Right renal cortex interstitium (tissue), 3 donors: Measurements from ENCODE around the gene PHF2. TPM values are rescaled to one million over a fixed set of nuclear protein-coding genes. Genes with fewer than 3 reads are reported as not detected.

Source experiments
- DNase-seq, 3 donors: peaks; one replicate each; pipeline ENCODE4 v3.0.0-alpha.2; 2013; ENCODE audit warnings: low read depth in 3 of 3, low spot score in 2 of 3
- polyA plus RNA-seq, 3 donors: library from polyadenylated mRNA; unstranded; fragments of 120-200 nt; gene quantifications; one replicate each; pipeline ENCODE4 v1.2.1, GENCODE V29; 2013; ENCODE audit not compliant: insufficient read length in 3 of 3

PHF2 gene
- polyA plus RNA-seq, 3 donors: 34.8 to 37.6 (median 35.3) TPM

DNA sequence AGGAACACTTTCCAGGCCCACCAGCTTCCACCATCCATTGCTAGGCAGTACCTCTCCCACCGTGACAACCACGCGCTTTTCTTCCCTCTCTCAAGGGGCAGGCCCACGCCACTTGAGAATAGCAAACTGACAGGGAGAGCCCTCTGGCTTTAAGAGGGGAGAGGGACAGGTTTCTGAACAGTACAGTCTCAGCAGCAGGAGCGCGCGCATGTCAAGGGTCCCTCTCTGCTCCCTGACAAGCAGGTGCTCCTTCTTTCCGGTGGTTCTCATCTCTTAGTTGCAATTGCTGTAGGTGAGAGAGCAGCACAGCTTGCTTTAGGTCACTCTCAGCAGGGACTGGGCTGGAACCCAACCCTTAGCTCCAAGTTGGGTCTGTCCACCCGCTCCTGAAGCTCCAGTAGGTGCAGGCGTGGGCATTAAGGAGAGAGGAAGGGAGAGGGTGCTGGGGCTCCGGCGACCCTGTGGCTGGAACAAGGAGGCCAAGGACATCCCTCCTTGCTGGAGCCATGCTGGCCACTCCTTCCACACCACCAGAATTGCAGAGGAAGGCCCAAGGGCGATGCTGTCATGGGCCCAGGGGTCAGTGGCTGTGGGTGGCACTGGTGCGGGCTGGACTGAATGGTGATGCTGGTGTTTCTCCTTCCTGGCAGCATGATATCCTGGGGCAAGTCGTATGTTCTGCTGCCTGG, 9.0 kb upstream of the PHF2 start:
- DNase-seq: no peak

DNA sequence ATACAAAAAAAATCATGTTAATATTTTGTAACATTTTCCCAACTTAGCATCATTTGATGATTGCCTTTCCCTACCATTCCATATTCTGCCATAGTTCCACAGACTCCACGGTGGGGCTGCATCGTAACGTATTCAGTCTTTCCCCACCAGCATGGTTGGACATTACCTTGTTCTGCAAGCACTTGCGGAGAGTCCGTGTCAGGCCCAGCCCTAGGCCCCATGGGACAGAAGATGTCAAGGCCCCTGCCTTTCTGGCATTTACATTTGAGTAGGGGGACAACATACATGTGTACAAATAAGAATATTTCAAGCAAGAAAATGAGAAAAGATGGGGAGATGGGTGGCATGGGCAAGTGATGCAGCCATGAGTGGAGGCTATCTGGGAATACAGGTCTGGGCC, 8.2 kb upstream of the PHF2 start:
- no peak for DNase-seq

DNA sequence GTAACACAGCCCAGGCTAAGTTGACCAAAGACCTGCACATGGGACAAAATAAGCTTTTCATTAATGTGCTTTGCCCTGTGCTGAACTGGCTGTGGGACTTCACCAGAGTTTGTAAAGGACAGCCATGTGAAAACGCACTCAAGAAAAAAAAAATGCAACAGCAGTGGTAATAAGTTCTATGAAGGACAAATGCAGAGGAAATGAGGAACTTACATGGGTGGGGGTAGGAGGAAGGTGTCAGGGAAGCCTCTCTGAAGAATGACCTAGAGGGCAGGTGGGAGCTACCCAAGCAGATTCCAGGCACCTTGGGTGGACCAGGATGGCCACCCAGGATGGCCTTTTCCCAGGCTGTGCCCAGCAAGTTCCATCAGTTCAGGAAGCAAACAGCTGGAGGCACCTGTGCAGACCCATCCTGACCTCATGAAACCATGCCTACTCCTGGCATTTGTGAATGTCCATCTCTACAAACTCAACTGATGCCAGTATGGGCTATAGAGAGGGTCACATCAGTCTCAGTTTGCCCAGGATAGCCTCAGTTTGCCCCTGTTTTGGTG, 6.7 kb upstream of the PHF2 start:
- DNase-seq: no peak

DNA sequence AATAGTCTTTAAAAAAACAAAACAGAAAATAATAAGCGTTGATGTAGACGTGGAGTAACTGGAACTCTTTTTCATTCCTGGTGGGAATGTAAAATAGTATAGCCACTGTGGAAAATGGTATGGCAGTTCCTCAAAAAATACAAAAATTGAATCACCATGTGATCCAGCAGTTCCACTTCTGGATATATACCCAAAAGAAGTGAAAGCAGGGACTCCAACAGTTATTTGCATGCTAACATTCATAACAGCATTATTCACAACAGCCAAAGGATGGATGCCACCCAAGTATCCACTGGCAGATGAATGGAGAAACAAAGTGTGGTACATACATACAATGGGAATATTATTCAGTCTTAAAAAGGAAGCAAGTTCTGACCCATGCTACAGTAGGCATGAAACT, 4.2 kb upstream of the PHF2 start:
- no peak for DNase-seq

- no peak for DNase-seq
Observed at GRCh38 chr9:93572636-93573515, 3.5 kb upstream of the PHF2 start.

- DNase-seq: no peak
Observed at GRCh38 chr9:93573516-93573828, 2.9 kb upstream of the PHF2 start.

GRCh38 chr9:93574091-93574899, 2.1 kb upstream of the PHF2 start:
- DNase-seq: no peak

DNA sequence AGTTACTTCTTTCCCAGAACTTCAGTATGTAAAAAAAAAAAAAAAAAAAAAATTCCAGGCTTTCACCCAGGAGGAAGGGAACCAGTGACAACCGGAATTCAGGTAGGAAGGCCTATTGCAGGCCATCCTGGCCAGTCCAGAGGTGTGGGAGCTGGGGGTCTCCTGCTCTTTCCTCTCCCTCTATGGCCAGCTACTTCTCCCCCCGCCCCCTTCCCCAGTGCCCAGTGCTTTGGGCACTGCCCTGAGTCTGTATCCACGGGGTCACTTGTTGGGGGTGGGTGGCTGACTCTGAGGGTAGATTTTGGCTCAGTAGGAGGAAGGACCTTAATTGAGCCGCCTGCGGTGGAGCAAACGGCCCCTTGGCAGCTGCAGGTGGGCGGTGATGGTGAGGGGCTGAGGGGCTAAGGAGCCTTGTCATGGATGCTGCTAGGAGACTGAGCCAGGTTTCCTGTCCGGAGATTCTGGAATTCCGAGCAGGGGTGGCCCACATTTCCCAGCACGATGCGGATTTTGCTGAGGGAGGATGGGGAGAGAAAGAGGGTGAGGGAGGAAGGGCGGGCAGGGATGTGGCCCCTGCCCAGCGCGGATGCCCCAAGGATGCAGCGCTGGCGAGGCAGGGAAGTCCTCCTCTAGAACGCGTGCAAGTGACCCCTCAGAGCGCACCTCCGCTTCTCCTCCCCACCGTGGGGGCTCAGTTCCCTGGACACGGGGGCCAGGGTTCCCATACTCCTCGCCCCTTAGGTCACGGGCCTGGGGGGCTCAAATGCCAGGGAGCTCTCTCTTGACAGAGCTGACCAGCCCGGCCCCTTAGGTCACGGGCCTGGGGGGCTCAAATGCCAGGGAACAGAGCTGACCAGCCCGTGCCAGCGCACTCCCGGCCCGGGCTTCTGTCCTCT, 1.2 kb upstream of the PHF2 start:
- no peak for DNase-seq

GRCh38 chr9:93575796-93576257, 557 bp upstream of the PHF2 start:
- DNase-seq: no peak

DNA sequence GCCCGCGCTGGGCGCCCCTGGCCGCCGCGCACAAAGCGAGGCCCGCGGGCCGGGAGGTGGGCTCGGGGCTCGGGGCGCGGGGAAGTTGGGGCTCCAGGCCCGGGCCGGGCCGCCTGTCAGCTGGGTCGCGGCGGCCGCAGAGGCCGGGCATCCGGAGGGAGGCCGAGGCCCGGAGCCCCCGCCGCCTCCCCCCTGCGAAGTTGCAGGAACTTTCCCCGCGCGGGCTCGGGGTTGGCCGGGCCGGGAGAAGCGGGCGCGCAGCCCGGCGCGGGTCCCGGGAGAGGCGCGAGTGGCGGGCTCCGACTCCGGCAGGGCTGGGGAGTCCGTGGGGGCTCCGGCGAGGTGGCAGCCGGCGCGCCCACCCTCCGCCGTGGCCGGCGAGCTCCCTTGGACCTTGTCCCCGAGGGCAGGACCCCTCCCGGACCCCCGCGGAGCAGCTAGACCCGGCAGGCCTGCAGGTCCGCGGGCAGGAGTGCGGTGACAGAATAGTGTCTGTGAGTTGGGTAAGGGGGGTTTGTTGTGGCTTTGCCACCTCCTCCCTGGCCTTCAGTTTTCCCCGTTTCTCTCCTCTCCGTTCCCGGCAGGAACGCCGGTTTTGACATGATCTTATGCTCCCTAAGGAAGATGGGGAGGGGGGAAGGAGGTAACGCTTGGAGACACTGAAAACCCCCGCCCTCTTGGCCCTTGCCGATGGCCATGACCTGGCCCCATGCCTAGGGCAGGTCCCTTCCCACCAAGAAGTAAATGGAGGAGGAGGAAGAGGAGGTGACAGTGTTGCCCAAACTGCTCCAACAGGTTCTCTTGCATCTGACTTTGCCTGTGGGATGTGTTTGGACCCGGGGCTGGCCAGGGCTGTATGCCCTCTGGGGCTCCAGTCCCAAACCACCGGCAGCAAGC, 942 bp downstream of the PHF2 start:
- no peak for DNase-seq

GRCh38 chr9:93577975-93578682, 1.7 kb downstream of the PHF2 start:
- no peak for DNase-seq

DNA sequence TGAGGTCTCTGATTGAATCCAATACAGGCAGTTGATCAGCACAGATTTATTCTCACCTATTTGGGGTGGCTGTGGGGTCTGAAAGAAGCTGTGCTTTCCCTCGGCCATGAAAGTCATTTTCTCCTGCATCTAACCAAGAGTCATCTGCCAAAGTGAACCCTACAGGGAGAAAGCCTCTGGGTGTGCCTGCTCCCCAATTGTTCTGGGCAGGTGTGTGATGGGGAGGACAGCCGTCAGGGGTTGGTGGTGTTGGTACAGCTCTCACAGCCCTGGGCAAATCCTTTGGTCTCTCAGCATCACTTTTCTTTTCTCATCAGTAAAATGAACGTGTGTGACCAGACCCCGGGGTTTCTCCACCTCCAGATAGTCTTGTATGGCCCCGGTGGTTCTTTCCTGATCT, 2.5 kb downstream of the PHF2 start:
- DNase-seq: no peak

GRCh38 chr9:93579711-93580516, 3.5 kb downstream of the PHF2 start:
- DNase-seq: no peak

- no peak for DNase-seq
Observed at GRCh38 chr9:93580654-93581380, 4.4 kb downstream of the PHF2 start.

- DNase-seq: no peak
Observed at GRCh38 chr9:93582115-93582514, 5.7 kb downstream of the PHF2 start.

- no peak for DNase-seq
Observed at GRCh38 chr9:93582550-93582949, 6.2 kb downstream of the PHF2 start.

DNA sequence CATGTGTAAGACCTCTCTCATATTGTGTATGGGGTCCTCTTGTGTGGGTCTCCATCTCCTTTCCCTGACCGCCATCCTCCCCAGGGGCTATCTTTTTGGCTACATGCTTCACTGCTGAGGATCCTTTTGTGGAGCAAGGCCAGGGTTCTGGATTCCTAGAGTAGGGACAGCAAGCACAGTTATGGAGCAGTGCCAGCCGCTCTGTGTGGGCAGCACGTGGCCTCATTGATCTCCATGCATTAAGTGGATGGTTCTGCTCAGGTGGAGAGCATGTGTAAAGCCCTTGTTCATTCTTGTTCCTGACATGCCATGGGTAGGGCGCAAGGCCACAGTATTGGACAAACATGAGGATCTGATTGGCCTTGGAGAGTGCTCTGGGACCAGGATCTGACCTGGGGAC, 8.9 kb downstream of the PHF2 start:
- DNase-seq: no peak
